ENCODE data around the gene CRYBG2. TPM values are rescaled to one million over a fixed set of nuclear protein-coding genes. Genes with fewer than 3 reads are reported as not detected.

CRYBG2 gene
- polyA plus RNA-seq, 3 donors, result 0.52 TPM; not detected in 2

DNA sequence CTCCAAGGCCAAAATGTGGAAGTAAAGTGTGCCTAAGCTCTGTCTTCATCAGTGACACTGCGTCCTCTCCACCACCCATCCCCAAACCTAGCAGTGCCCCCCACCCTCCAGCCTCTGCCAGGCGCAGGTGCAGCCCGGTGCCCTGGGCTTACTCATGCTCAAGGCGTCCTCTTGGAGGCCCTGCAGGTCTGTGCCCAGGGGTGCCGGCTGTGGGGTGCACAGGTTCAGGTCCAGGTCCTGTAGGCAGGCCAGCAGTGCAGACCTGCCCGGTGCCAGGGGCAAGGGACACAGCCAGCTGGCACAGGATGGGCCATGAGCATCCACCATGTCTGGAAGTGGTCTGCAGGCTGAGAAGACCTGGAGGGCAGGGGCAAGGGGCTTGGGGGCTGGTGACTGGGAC lies 13.5 kb upstream of the CRYBG2 start:
- no peaks in the 10 kb centered on the region for H3K9me3 ChIP-seq (replicated peaks in 1 of 2; ENCODE audit: control insufficient read depth in 1 of 2, insufficient read depth in 1 of 2, low read length in 2 of 2)
- H3K4me2 ChIP-seq (replicated peaks; ENCODE audit: extremely low read depth, low read length, poor library complexity, severe bottlenecking), result no peak overlapping the region
- Mint-ChIP-seq H3K9me3 (peaks cover 0 to 3% (median 0%) of the 10 kb centered on the region in 7 donors), H3K27me3 (ENCODE audit: low read depth in 3 of 3) (peaks cover 19 to 47% (median 30%) of the 10 kb centered on the region in 3 donors), H3K27ac (no peak overlapping the region), H3K4me1 (peaks cover 16% of the 10 kb centered on the region), H3K4me3 (no peak overlapping the region), H3K36me3 (no peaks in the 10 kb centered on the region)
- H3K27ac ChIP-seq (ENCODE audit: low read depth in 1 of 2, low read length in 2 of 2), result no peak overlapping the region
- no peak overlapping the region for H3K4me3 ChIP-seq (replicated peaks in 1 of 3; ENCODE audit: low read depth in 2 of 3, low read length in 3 of 3)
- intact Hi-C loops (cut with micrococcal nuclease), result no loop called here
- WGBS (ENCODE audit: insufficient coverage), result 90% methylated on average over 5 of the region's 6 CpGs
- no peak for DNase-seq
- H3K4me1 ChIP-seq (ENCODE audit: control insufficient read depth in 1 of 2, insufficient read depth in 2 of 2, low read length in 2 of 2), result no peaks in the 10 kb centered on the region
- no peaks in the 10 kb centered on the region for H3K79me2 ChIP-seq (ENCODE audit: insufficient read depth, low read length)
- peaks cover 0 to 14% of the 10 kb centered on the region in 2 donors for H3K27me3 ChIP-seq (ENCODE audit: control insufficient read depth in 2 of 2, insufficient read depth in 2 of 2, low read length in 2 of 2)
- TF ChIP-seq, protein P1, sequence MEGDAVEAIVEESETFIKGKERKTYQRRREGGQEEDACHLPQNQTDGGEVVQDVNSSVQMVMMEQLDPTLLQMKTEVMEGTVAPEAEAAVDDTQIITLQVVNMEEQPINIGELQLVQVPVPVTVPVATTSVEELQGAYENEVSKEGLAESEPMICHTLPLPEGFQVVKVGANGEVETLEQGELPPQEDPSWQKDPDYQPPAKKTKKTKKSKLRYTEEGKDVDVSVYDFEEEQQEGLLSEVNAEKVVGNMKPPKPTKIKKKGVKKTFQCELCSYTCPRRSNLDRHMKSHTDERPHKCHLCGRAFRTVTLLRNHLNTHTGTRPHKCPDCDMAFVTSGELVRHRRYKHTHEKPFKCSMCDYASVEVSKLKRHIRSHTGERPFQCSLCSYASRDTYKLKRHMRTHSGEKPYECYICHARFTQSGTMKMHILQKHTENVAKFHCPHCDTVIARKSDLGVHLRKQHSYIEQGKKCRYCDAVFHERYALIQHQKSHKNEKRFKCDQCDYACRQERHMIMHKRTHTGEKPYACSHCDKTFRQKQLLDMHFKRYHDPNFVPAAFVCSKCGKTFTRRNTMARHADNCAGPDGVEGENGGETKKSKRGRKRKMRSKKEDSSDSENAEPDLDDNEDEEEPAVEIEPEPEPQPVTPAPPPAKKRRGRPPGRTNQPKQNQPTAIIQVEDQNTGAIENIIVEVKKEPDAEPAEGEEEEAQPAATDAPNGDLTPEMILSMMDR (IDR thresholded peaks at IDR 0.05), result no peak
- no peak overlapping the region for H3K9ac ChIP-seq (ENCODE audit: insufficient read depth, low read length, poor library complexity, severe bottlenecking)
- no peaks in the 10 kb centered on the region for H3K36me3 ChIP-seq (replicated peaks in 1 of 2; ENCODE audit: control insufficient read depth in 1 of 2, insufficient read depth in 2 of 2, low read length in 2 of 2)
- H2AFZ ChIP-seq (ENCODE audit: insufficient read depth, low read depth, low read length, poor library complexity, severe bottlenecking), result no peak overlapping the region
- H4K20me1 ChIP-seq (ENCODE audit: insufficient read depth, low read length), result no peaks in the 10 kb centered on the region

DNA sequence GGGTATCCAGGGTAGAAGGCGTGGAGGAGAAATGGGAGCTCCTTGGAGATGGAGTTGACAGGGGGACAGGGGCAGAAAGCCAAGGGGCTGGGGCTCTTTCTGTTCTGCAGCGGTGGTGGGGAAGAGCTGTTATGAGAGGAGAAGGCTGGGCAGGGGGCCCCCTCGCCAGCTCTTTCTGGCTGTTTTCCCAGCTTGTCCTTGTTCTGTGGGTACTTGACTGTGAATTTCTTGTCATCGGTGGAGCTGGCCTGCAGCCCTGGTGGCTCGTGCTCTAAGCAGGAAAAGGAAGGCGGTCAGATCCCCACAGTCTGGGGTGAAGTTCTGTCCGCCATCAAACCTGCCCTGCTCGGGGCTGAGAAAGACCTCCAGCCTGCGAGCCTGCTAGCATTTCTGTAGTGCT lies 11.0 kb upstream of the CRYBG2 start:
- Histone ChIP-seq H3K4me3 (replicated peaks in 1 of 3; ENCODE audit: low read depth in 2 of 3, low read length in 3 of 3) (no peak overlapping the region), H3K9ac (ENCODE audit: insufficient read depth, low read length, poor library complexity, severe bottlenecking) (no peak overlapping the region), H2AFZ (ENCODE audit: insufficient read depth, low read depth, low read length, poor library complexity, severe bottlenecking) (no peak overlapping the region), H3K9me3 (replicated peaks in 1 of 2; ENCODE audit: control insufficient read depth in 1 of 2, insufficient read depth in 1 of 2, low read length in 2 of 2) (no peaks in the 10 kb centered on the region), H3K4me1 (ENCODE audit: control insufficient read depth in 1 of 2, insufficient read depth in 2 of 2, low read length in 2 of 2) (peaks cover 8 to 9% of the 10 kb centered on the region in 2 donors), H3K27ac (ENCODE audit: low read depth in 1 of 2, low read length in 2 of 2) (no peak overlapping the region), H3K36me3 (replicated peaks in 1 of 2; ENCODE audit: control insufficient read depth in 1 of 2, insufficient read depth in 2 of 2, low read length in 2 of 2) (no peaks in the 10 kb centered on the region), H3K4me2 (replicated peaks; ENCODE audit: extremely low read depth, low read length, poor library complexity, severe bottlenecking) (no peak overlapping the region), H3K79me2 (ENCODE audit: insufficient read depth, low read length) (no peaks in the 10 kb centered on the region), H3K27me3 (ENCODE audit: control insufficient read depth in 2 of 2, insufficient read depth in 2 of 2, low read length in 2 of 2) (peaks cover 10 to 37% of the 10 kb centered on the region in 2 donors), H4K20me1 (ENCODE audit: insufficient read depth, low read length) (no peaks in the 10 kb centered on the region)
- no peak for DNase-seq
- H3K27ac Mint-ChIP-seq, result peak overlapping the region in 1 of 7 donors; percentile 49
- H3K27me3 Mint-ChIP-seq (ENCODE audit: low read depth in 3 of 3), result peaks cover 30 to 61% (median 42%) of the 10 kb centered on the region in 3 donors
- WGBS (ENCODE audit: insufficient coverage), result 2% methylated on average over 8 of the region's 9 CpGs
- TF ChIP-seq, protein P1 (IDR thresholded peaks at IDR 0.05), result no peak
- intact Hi-C loops (cut with micrococcal nuclease), result loop anchor here (5.0 kb wide), 1 partner anchor 258 kb away; no protein-coding TSS in a partner anchor
- peaks cover 0 to 3% of the 10 kb centered on the region in 2 donors for H3K36me3 Mint-ChIP-seq
- H3K4me1 Mint-ChIP-seq, result peaks cover 21% of the 10 kb centered on the region
- peaks cover 0 to 11% (median 0%) of the 10 kb centered on the region in 7 donors for H3K9me3 Mint-ChIP-seq
- peak overlapping the region in 1 of 2 donors; percentile 57 for H3K4me3 Mint-ChIP-seq

Measured in CD14-positive monocyte (primary cell).